ENCODE measurements around the gene CAPN8.
A peak's percentile ranks its signal among the peaks of the same experiment; 100 is the strongest.

The CAPN8 gene

GRCh38 chr1:223665592-223666312 is at the start of gene CAPN8:
Gene CAPN8, minus strand, starts transcription at chr1:223665701. Its CDS starts 55 bp downstream, at chr1:223665646.
- no peak for DNase-seq (ENCODE audit: low read depth)

- no peak for DNase-seq (ENCODE audit: low read depth)
These were observed 49.5 kb upstream of the CAPN8 start for GRCh38 chr1:223714849-223715603.

- DNase-seq (ENCODE audit: low read depth), result no peak
These were observed 48.9 kb upstream of the CAPN8 start for GRCh38 chr1:223714421-223714724.

GRCh38 chr1:223713546-223714420 is 48.3 kb upstream of the CAPN8 start:
- no peak for DNase-seq (ENCODE audit: low read depth)

- DNase-seq (ENCODE audit: low read depth), result no peak
These were observed 47.5 kb upstream of the CAPN8 start for GRCh38 chr1:223712850-223713474.

GRCh38 chr1:223712194-223712849 is 46.8 kb upstream of the CAPN8 start, which contains the start of gene CAPN2:
Gene CAPN2, plus strand, starts transcription at chr1:223712539. Its CDS starts 102 bp downstream, at chr1:223712641.
- peak; percentile 59 for DNase-seq (ENCODE audit: low read depth)

GRCh38 chr1:223711747-223712193 is 46.3 kb upstream of the CAPN8 start:
- DNase-seq (ENCODE audit: low read depth), result no peak

GRCh38 chr1:223711173-223711572 is 45.7 kb upstream of the CAPN8 start:
- DNase-seq (ENCODE audit: low read depth), result no peak

- DNase-seq (ENCODE audit: low read depth), result no peak
These were observed 45.0 kb upstream of the CAPN8 start for GRCh38 chr1:223710179-223711133.

- DNase-seq (ENCODE audit: low read depth), result no peak
These were observed 44.1 kb upstream of the CAPN8 start for GRCh38 chr1:223709598-223709997.

GRCh38 chr1:223708651-223709268 is 43.3 kb upstream of the CAPN8 start:
- DNase-seq (ENCODE audit: low read depth), result no peak

GRCh38 chr1:223708001-223708359 is 42.5 kb upstream of the CAPN8 start:
- DNase-seq (ENCODE audit: low read depth), result no peak

- DNase-seq (ENCODE audit: low read depth), result no peak
These were observed 41.9 kb upstream of the CAPN8 start for GRCh38 chr1:223707256-223708000.

- no peak for DNase-seq (ENCODE audit: low read depth)
These were observed 40.8 kb upstream of the CAPN8 start for GRCh38 chr1:223706077-223706973.

- DNase-seq (ENCODE audit: low read depth), result no peak
These were observed 39.7 kb upstream of the CAPN8 start for GRCh38 chr1:223704921-223705878.

- DNase-seq (ENCODE audit: low read depth), result no peak
These were observed 38.1 kb upstream of the CAPN8 start for GRCh38 chr1:223703668-223704013.
